ENCODE results near the gene SDHAF3. TPM values are rescaled to one million over a fixed set of nuclear protein-coding genes. Genes with fewer than 3 reads are reported as not detected.

The SDHAF3 gene
- total RNA-seq, 2 donors from 2014 or later = 20.2 to 22.4 TPM

DNA sequence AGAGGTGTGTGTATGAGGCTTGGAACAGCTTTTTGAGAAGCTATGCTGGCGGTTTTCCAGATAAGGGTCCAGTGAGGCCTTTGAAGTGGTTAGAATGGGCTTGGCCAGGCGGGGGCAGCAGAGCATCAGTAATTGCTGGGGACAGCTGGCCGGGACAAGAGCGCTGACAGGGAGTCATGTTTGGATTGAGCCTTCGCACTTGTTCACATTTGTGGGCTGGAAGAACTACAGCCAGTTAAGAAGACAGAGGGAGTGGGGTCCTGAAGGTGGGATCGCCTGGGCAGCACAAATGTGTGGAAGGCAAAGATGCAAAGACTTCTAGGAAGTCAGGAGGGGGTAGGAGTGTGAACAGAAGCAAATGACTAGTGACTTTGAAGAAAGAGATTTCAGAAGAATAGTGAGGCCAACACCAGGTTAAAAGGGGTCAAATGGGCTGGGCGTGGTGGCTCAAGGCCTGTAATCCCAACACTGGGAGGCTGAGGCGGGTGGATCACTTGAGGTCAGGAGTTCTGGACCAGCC is 12.7 kb upstream of the SDHAF3 start:
- Histone ChIP-seq H3K27ac (ENCODE audit: low read depth, low read length) (no peak overlapping the region), H3K27me3 (ENCODE audit: control insufficient read depth, insufficient read depth, low read length, poor library complexity, severe bottlenecking) (no peaks in the 10 kb centered on the region), H3K4me3 (ENCODE audit: low read length) (no peak overlapping the region), H3K4me1 (ENCODE audit: control insufficient read depth, insufficient read depth, low read length) (no peaks in the 10 kb centered on the region), H3K9ac (ENCODE audit: extremely low read depth, low read length, poor library complexity, severe bottlenecking) (no peak overlapping the region), H3K36me3 (ENCODE audit: control insufficient read depth, insufficient read depth, low read length) (no peaks in the 10 kb centered on the region), H3K9me3 (ENCODE audit: control insufficient read depth, low read length) (peaks cover 9% of the 10 kb centered on the region)
- WGBS, 2 experiments (ENCODE audit: insufficient coverage in 1 of 2, insufficient read length in 1 of 2) = 30 to 31% methylated on average over 4 to 8 of the region's 8 CpGs
- H3K27me3 Mint-ChIP-seq (ENCODE audit: insufficient read depth) = peaks cover 14% of the 10 kb centered on the region
- H3K36me3 Mint-ChIP-seq (ENCODE audit: low read depth) = no peaks in the 10 kb centered on the region
- H3K4me3 Mint-ChIP-seq = no peak overlapping the region
- DNase-seq = peak; percentile 97
- H3K9me3 Mint-ChIP-seq = peaks cover 16% of the 10 kb centered on the region
- H3K27ac Mint-ChIP-seq = no peak overlapping the region
- H3K4me1 Mint-ChIP-seq = no peaks in the 10 kb centered on the region
- TF ChIP-seq, protein P1, sequence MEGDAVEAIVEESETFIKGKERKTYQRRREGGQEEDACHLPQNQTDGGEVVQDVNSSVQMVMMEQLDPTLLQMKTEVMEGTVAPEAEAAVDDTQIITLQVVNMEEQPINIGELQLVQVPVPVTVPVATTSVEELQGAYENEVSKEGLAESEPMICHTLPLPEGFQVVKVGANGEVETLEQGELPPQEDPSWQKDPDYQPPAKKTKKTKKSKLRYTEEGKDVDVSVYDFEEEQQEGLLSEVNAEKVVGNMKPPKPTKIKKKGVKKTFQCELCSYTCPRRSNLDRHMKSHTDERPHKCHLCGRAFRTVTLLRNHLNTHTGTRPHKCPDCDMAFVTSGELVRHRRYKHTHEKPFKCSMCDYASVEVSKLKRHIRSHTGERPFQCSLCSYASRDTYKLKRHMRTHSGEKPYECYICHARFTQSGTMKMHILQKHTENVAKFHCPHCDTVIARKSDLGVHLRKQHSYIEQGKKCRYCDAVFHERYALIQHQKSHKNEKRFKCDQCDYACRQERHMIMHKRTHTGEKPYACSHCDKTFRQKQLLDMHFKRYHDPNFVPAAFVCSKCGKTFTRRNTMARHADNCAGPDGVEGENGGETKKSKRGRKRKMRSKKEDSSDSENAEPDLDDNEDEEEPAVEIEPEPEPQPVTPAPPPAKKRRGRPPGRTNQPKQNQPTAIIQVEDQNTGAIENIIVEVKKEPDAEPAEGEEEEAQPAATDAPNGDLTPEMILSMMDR (conservative IDR thresholded peaks at IDR 0.05) = peak; percentile 94

DNA sequence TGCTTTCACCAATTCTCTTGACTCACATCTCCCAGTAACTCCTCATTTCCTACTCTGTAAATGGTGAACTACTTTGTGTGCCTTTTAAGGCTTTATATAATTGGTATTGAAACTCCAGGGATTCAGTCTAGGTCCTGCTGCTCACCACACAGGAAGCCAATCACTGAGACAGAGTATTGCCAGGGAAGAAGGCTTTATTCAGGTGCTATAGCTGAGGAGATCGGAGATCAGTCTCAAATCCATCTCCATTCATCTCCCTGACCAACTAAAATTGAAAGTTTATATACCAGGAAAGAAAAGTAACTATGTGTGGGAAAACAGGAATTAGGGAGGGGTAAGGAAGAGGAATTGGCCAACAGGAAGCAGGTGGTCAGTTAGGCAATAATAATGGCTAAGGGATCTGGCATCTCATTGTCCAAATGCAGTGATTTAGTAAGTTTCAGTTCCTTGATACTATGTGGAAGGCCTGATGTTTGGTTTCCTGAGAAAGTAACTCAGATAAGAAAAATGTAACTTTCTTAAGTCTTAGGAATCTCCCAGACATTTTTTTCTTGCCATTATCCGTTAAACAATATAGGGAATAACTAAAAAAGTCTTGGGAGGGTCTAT is 10.2 kb upstream of the SDHAF3 start:
- H3K9me3 ChIP-seq (ENCODE audit: control insufficient read depth, low read length) = peaks cover 9% of the 10 kb centered on the region
- TF ChIP-seq, protein P1 (conservative IDR thresholded peaks at IDR 0.05) = no peak
- H3K4me3 ChIP-seq (ENCODE audit: low read length) = no peak overlapping the region
- peaks cover 7% of the 10 kb centered on the region for H3K27me3 Mint-ChIP-seq (ENCODE audit: insufficient read depth)
- no peaks in the 10 kb centered on the region for H3K4me1 Mint-ChIP-seq
- no peaks in the 10 kb centered on the region for H3K36me3 ChIP-seq (ENCODE audit: control insufficient read depth, insufficient read depth, low read length)
- H3K27ac Mint-ChIP-seq = no peak overlapping the region
- WGBS, 2 experiments (ENCODE audit: insufficient coverage in 1 of 2, insufficient read length in 1 of 2) = no CpG with 5 or more reads among the region's 2 CpGs
- H3K4me1 ChIP-seq (ENCODE audit: control insufficient read depth, insufficient read depth, low read length) = no peaks in the 10 kb centered on the region
- H3K27ac ChIP-seq (ENCODE audit: low read depth, low read length) = no peak overlapping the region
- no peak for DNase-seq
- peaks cover 21% of the 10 kb centered on the region for H3K9me3 Mint-ChIP-seq
- no peak overlapping the region for H3K9ac ChIP-seq (ENCODE audit: extremely low read depth, low read length, poor library complexity, severe bottlenecking)
- H3K27me3 ChIP-seq (ENCODE audit: control insufficient read depth, insufficient read depth, low read length, poor library complexity, severe bottlenecking) = no peaks in the 10 kb centered on the region
- no peaks in the 10 kb centered on the region for H3K36me3 Mint-ChIP-seq (ENCODE audit: low read depth)
- H3K4me3 Mint-ChIP-seq = no peak overlapping the region

DNA sequence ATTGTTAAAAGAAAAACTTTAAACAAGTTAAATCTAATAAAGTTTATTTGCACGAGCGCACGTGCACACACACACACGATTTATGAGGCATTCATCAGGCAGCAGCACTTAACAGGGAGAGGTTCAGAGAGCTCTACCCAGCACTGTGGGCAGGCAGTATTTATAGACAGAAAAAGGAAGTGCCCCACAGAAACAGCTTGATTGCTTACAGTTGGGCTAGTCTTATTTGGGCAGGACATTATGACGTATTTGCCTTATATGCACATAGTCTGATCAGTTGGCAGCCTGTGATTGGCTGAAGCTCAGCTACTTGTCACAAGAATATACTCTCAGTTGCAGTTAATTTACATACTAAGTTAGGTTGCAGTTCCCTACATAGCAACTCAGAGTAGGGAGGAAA is 1.2 kb upstream of the SDHAF3 start:
- Mint-ChIP-seq H3K4me1 (peaks cover 8% of the 10 kb centered on the region), H3K27me3 (ENCODE audit: insufficient read depth) (peaks cover 2% of the 10 kb centered on the region), H3K4me3 (no peak overlapping the region), H3K9me3 (peaks cover 6% of the 10 kb centered on the region), H3K36me3 (ENCODE audit: low read depth) (no peaks in the 10 kb centered on the region), H3K27ac (no peak overlapping the region)
- Histone ChIP-seq H3K4me1 (ENCODE audit: control insufficient read depth, insufficient read depth, low read length) (no peaks in the 10 kb centered on the region), H3K9ac (ENCODE audit: extremely low read depth, low read length, poor library complexity, severe bottlenecking) (no peak overlapping the region), H3K27me3 (ENCODE audit: control insufficient read depth, insufficient read depth, low read length, poor library complexity, severe bottlenecking) (no peaks in the 10 kb centered on the region), H3K36me3 (ENCODE audit: control insufficient read depth, insufficient read depth, low read length) (no peaks in the 10 kb centered on the region), H3K27ac (ENCODE audit: low read depth, low read length) (no peak overlapping the region), H3K4me3 (ENCODE audit: low read length) (peak overlapping the region; percentile 77), H3K9me3 (ENCODE audit: control insufficient read depth, low read length) (peaks cover 8% of the 10 kb centered on the region)
- DNase-seq = no peak
- 94 to 95% methylated on average over 5 of the region's 5 CpGs for WGBS, 2 experiments (ENCODE audit: insufficient coverage in 1 of 2, insufficient read length in 1 of 2)
- TF ChIP-seq, protein P1 (conservative IDR thresholded peaks at IDR 0.05) = no peak
